ENCODE results near the gene CNTN5. TPM values are rescaled to one million over a fixed set of nuclear protein-coding genes. Genes with fewer than 3 reads are reported as not detected.

CNTN5 gene
- total RNA-seq, 1 donor from 2014 or later, result 3.2 TPM

GRCh38 chr11:99192716-99193115 is 172.0 kb downstream of the CNTN5 start:
- TF ChIP-seq CTCF (conservative IDR thresholded peaks at IDR 0.05), result no peak
- no peaks in the 10 kb centered on the region for H3K27me3 Mint-ChIP-seq
- H3K9me3 Mint-ChIP-seq, result no peaks in the 10 kb centered on the region
- no peaks in the 10 kb centered on the region for H3K36me3 Mint-ChIP-seq
- no peak overlapping the region for H3K4me3 Mint-ChIP-seq
- H3K4me1 Mint-ChIP-seq (ENCODE audit: unreplicated experiment), result no peaks in the 10 kb centered on the region
- no peak for DNase-seq (ENCODE audit: extremely low spot score, unreplicated experiment)
- H3K27ac Mint-ChIP-seq, result no peak overlapping the region

- no peaks in the 10 kb centered on the region for H3K4me1 Mint-ChIP-seq (ENCODE audit: unreplicated experiment)
- no peak overlapping the region for H3K27ac Mint-ChIP-seq
- TF ChIP-seq CTCF (conservative IDR thresholded peaks at IDR 0.05), result no peak
- no peaks in the 10 kb centered on the region for H3K9me3 Mint-ChIP-seq
- no peaks in the 10 kb centered on the region for H3K36me3 Mint-ChIP-seq
- H3K27me3 Mint-ChIP-seq, result no peaks in the 10 kb centered on the region
- no peak overlapping the region for H3K4me3 Mint-ChIP-seq
- no peak for DNase-seq (ENCODE audit: extremely low spot score, unreplicated experiment)
Observed at GRCh38 chr11:99197477-99197876, 176.7 kb downstream of the CNTN5 start.

GRCh38 chr11:99198215-99198614 is 177.5 kb downstream of the CNTN5 start:
- H3K36me3 Mint-ChIP-seq, result no peaks in the 10 kb centered on the region
- H3K4me1 Mint-ChIP-seq (ENCODE audit: unreplicated experiment), result no peaks in the 10 kb centered on the region
- no peak overlapping the region for H3K27ac Mint-ChIP-seq
- DNase-seq (ENCODE audit: extremely low spot score, unreplicated experiment), result no peak
- no peak overlapping the region for H3K4me3 Mint-ChIP-seq
- H3K27me3 Mint-ChIP-seq, result no peaks in the 10 kb centered on the region
- H3K9me3 Mint-ChIP-seq, result no peaks in the 10 kb centered on the region
- no peak for TF ChIP-seq CTCF (conservative IDR thresholded peaks at IDR 0.05)

DNA sequence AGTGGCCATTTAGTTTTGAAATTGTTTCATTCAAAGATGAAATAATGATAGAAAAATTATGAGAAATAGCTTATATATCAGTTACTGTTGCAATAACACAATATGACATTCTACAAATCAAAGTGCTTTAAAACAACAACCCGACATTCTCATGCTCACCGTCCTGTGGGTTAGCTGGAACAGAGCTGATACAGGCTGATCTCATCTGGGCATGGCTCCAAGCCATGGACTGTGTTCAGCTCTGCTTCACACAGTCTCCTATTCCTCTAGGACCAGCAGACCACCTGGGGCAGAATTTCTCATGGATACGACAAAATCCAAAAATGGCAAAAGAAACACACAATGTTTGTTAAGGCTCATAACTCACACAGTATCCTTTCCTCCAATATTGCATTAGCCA is 178.6 kb downstream of the CNTN5 start:
- TF ChIP-seq CTCF (conservative IDR thresholded peaks at IDR 0.05), result no peak
- no peaks in the 10 kb centered on the region for H3K9me3 Mint-ChIP-seq
- H3K27me3 Mint-ChIP-seq, result no peaks in the 10 kb centered on the region
- no peaks in the 10 kb centered on the region for H3K4me1 Mint-ChIP-seq (ENCODE audit: unreplicated experiment)
- no peak overlapping the region for H3K27ac Mint-ChIP-seq
- DNase-seq (ENCODE audit: extremely low spot score, unreplicated experiment), result no peak
- H3K4me3 Mint-ChIP-seq, result no peak overlapping the region
- no peaks in the 10 kb centered on the region for H3K36me3 Mint-ChIP-seq

DNA sequence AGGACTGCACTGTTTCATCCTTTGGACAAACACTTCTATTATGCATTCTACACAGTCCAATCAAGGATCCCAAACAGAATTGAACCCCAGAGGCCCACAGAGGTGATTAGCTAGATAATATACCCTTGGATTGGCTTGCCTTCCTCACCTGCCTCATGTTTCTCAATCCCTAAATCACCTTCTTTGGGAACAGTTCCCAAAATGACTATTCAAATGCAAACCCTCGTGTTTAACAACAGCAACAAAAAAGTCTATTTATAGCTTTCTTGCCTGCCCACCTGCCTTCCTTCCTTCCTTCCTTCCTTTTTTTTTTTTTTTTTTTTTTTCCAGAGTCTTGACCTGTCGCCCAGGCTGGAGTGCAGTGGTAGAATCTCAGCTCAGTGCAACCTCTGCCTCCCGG is 180.0 kb downstream of the CNTN5 start:
- no peaks in the 10 kb centered on the region for H3K36me3 Mint-ChIP-seq
- no peak for TF ChIP-seq CTCF (conservative IDR thresholded peaks at IDR 0.05)
- no peaks in the 10 kb centered on the region for H3K27me3 Mint-ChIP-seq
- H3K9me3 Mint-ChIP-seq, result no peaks in the 10 kb centered on the region
- no peaks in the 10 kb centered on the region for H3K4me1 Mint-ChIP-seq (ENCODE audit: unreplicated experiment)
- no peak overlapping the region for H3K27ac Mint-ChIP-seq
- DNase-seq (ENCODE audit: extremely low spot score, unreplicated experiment), result no peak
- H3K4me3 Mint-ChIP-seq, result no peak overlapping the region

DNA sequence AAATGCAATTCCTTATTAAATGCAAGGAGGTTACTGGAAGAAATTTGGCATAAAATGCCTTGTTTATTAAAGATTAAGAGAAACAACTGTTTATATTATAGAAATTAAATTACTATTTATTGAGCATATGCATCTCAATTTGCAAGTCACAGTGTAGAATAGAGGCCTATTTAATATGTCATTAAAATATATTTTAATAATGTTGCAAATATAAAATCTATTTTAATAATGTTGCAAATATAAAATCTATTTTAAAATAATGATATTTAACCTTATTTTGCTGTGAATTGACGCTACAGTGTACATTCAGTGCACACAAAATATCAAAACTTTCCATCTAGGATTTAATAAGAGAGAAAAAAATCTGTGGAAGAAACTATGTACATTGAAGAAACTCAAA is 188.1 kb downstream of the CNTN5 start:
- Mint-ChIP-seq H3K9me3 (no peaks in the 10 kb centered on the region), H3K4me1 (ENCODE audit: unreplicated experiment) (no peaks in the 10 kb centered on the region), H3K4me3 (no peak overlapping the region), H3K36me3 (no peaks in the 10 kb centered on the region), H3K27me3 (no peaks in the 10 kb centered on the region), H3K27ac (no peak overlapping the region)
- TF ChIP-seq CTCF (conservative IDR thresholded peaks at IDR 0.05), result no peak
- no peak for DNase-seq (ENCODE audit: extremely low spot score, unreplicated experiment)
